Activated CD8-positive, alpha-beta memory T cell treated with anti-CD3 and anti-CD28 coated beads for 1 hour (primary cell): ENCODE data around the gene TMEM176A.
"Not testable (repeated sequence)": the region's sequence is repeated elsewhere in the genome, so short reads cannot be mapped to it uniquely, and the experiment has no call there.

ENCODE experiments used
- DNase-seq, 2 donors: peaks; one replicate each; pipeline ENCODE4 v3.0.0-alpha.2; 2020; ENCODE audit warnings: low read depth in 1 of 2; ENCODE audit errors: extremely low read depth in 1 of 2

Gene TMEM176A

DNA sequence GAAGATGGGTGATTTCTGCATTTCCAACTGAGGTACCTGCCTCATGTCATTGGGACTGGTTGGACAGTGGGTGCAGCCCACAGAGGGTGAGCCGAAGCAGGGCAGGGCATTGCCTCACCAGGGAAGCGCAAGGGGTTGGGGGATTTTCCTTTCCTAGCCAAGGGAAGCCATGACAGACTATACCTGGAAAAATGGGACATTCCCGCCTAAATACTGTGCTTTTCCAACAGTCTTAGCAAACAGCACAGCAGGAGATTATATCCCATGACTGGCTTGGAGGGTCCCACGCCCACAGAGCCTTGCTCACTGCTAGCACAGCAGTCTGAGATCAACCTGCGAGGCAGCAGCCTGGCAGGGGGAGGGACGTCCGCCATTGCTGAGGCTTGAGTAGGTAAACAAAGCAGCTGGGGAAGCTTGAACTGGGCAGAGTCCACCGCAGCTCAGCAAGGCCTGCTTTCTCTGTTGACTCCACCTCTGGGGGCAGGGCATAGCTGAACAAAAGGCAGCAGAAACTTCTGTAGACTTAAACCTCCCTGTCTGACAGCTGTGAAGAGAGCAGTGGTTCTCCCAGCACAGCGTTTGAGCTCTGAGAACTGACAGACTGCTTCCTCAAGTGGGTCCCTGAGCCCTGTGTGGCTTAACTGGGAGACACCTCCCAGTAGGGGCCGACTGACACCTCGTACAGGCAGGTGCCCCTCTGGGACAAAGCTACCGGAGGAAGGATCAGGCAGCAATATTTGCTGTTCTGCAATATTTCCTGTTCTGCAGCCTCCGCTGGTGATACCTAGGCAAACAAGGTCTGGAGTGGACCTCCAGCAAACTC, 7.3 kb downstream of the TMEM176A start:
- not testable (repeated sequence) for DNase-seq

DNA sequence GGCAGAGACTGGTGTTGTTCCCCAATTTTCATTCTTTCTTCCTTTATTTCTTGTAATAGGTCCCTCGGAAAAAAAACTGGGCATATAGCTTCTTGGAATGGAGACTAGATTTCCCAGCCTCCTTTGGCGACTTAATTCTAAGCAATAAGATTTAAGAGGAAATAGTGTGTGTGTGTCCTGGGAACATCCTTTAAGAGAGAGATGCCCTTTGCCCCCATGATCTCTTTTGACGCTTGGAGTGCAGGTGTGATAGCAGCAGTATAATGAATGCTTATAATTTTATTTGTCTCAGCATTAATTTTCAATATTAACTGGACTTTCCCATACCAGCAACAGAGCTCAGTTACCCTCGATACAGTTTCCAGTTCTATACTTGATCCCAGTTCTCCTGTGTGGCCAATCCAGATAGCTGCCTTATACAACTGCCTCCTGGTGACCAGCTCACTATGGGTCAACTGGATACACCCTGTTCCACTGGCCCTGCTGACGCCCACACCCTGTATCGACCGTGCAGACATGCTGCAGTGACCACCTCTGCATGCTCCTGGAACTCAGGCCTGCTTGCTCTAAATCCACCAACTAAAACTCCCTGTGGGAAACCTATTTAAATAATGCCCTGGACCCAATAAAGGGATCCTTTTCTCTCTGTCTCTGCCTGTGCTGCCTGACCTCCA, 13.9 kb downstream of the TMEM176A start:
- no peak for DNase-seq

DNA sequence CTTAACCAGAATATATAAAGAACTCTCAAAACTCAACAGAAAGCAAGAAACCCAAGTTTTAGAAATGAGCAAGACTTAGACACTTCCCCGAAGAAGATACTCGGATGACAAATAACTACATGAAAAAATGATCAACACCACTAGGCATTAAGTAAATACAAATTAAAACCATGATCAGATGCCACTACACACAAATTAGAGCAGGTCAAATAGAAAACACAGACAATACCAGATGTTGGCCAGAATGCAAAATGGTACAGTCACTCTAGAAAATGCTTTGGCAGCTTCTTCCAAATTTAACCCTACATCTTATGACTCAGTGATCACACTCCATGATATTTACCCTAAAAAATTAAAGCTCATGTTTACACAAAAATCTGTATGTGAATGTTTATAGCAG, 18.4 kb downstream of the TMEM176A start:
- DNase-seq = no peak

DNA sequence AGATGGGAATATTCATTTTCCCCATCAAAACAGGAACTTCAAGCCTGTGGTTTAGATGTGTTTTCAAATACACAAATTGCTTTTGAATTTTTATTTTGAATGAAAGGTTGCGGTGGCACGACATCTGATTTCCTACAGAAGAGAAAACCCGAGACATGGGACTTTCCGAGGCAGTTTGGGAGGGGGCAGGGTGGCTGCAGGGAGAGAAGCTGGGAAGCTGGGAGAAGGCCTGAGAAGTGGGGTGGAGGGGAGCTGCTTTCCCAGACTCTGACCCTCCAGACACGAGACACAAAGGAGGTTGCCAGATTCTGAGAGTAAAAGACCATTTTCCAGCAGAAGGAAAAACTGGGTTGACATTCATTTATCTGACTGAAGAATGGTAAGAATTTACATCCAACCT, 19.6 kb downstream of the TMEM176A start:
- DNase-seq = no peak

DNA sequence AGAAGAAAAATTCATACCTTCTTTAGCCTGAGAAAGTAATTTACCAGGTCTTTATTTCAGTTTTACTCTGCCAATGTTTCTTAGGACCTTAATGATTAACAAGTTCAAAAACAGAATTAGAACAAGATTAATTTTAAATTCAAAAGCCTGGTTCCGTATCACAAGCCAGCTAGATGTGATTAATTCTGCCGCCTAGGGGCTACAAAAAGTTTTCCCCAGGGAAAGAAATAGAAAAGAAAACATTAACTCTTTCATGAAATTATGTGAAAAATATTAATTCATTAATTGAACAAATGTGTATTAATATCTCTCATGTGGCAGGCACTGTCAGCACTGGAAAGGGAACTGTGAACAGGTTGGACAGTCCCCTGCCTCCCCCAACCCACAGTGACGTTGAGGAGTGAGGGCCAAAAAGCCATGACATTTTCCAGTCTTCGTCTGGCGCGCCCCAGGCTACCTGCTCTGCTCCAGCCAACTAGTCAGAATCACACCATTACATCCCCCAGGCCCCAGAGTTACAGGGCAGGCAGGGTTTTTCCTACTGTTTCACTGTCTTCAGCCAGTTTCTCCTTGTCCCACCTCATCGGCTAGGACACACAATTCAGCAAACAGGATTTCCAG, 20.1 kb downstream of the TMEM176A start:
- no peak for DNase-seq

DNA sequence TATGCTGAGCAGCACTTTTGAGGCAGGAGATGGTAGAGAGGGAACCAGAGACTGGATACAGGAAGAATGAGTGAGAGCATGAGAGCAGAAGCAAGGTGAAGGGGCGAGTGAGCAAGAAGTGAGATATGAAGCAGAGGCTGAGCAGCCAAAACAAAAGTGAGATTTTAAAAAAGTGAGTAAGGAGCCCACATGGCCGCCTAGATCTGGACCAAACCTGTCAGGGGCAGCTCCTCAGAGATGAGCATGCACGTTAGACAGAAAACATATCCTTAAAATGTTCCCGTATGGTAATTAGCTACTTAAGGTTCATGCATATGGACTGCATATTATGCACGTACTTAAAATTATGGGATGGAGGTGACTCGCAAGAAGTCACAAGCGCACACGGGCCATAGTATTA, 22.5 kb downstream of the TMEM176A start:
- DNase-seq = no peak

DNA sequence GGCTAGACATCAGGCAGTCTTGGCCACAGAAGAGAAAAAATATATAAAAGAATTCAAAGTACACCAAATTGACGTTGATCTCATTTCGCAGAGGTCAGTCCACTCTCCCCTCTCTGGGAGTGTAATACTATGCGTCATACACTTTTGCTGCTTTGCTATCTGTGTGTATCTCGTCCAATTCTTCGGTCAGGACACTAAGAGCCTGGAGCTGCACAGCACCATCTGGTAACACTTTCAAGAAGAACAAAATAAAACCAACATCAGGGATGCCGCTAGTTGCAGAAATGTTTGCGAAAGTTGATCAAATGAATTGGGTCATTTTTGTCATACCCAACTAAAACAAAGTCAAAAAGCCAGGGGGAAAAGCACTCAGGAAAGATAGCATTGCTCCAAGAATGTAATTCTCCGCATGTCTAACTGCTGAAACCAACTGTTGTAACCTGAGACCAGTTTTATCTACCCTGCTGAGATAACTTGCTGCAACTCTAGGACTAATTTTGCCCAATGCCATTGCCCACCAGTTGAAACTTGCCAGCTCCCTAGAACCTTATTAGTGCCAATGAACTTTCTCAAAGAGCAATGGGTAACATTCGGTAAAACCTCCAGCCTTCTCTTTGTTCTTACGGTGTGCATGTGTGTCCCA, 23.0 kb downstream of the TMEM176A start:
- DNase-seq = no peak

DNA sequence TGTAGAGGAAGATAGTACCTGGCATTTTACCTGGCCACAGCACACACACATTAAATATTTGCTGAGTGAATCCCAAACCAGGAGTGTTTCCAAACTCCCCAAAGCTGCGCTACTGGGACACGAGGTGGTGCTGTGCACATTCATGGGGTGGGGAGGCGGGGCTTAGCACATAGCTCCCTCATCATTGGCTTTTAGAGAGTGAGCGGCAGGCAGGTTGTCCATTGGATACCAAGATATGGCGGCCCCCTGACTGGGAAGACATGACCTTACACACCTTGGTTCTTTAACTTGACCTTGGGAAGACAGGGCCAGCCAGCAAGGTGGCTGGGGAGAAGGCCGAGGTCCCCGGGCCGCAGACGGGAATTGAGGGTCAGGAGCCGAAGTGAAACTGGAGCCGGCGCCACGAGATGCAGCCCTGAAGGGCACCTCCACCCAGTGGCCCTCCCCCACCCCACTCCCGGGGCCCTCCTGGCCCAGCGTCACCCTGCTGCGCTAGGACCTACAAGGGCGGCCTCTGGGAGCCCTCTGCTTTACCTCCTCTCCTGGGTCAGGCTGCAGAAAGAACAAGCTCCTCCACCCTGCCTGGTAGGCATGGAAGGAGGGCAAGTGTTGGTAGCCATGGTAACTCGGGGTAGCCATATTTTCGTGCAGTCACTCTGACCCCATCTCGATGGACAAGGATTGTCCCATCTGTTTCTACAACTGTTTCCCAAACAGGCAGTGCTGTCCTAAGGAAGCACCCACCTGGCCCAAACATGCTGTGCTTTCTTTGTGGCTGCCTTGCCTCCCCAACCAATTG, 24.0 kb downstream of the TMEM176A start:
- DNase-seq = no peak

DNA sequence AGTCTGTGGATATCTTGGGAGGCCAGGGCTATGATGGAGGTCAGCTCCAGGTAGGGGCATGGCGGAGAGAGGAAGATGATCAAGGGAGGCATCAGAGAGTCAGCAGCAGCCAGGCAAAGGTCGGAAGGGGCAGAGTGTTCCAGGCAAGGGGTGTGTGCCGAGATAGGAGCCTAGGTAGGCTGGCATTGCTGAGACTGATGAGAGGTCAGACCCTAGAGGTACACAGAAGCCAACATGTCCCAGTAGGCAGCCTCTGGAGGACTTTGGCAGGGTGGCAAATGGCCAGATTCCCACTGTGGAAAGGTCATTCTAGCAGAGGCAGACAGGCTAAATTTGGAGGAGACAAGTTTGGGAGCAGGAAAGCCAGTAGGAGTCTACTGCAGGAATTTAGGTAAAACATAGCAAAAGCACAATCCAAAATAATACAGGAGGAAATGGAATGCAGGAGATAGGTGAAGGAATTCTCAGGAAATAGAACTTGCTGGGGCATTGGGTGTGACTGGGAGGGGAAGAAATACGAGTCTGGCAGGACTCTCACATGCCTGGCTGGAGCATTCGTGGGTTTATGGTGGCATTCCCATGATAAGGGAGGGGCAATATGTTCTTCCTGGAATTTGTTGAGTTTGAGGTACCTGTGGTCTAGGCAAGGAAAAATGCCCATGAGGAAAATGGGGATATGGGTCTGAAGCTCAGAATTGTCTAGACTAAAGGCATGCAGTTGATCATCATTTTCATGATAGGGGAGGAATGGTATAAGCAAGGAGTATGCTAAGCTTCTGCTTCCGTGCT, 25.7 kb downstream of the TMEM176A start:
- DNase-seq = no peak

DNA sequence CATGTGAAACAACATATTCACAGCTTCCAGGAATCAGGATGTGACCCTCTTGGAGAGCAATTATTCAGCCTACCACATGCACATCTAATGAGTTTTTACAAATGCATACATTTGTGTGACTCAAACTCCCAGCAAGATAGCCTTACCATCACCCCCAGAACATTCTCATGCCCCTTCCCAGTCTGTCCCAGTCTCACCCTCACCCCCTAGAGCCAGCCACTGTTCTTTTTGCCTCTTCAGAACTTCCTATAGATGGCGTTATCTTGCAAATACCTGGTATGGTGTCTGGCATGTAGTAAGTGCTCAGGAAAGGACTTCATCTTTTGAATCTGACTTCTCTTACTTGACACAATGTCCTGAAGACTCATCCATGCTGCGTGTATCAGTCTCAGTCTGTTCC, 27.8 kb downstream of the TMEM176A start:
- DNase-seq = no peak

DNA sequence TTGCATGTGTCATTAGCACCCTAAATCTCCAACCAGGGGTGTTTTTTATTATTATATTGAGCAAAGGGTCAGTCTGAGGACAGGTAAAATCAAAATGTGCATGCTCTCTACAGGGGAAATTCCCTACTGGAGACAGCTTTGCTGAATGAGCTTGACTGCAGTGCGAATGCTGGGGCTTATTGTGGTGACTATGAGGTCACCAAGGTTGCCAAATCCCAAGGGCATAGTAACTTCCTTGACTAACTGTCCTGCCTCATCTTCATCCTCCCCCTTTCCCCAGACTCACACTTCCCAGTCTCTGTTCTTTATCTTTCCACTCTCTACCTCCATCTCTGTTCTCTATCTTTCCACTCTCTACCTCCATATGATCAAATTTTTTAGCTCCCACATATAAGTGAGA, 28.9 kb downstream of the TMEM176A start:
- DNase-seq = no peak

DNA sequence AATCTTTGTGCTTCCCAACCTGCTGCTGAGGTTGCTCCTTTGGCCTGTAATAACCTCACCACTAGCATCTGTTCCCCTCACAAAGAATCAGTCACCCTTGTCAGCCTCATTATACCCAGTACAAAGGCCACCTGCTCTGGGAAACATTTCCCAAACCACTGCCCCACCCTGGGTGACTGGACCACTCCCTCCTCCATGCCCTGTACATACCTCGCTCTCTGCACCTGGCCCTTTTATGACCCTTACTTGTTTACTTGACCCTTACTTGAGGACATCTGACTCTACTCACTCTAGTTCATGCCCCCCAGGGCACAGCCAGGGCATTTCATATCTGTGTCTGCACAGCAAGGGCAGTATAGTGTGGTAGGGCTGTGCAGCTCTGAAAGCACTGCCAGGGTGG, 30.4 kb downstream of the TMEM176A start:
- DNase-seq = no peak

DNA sequence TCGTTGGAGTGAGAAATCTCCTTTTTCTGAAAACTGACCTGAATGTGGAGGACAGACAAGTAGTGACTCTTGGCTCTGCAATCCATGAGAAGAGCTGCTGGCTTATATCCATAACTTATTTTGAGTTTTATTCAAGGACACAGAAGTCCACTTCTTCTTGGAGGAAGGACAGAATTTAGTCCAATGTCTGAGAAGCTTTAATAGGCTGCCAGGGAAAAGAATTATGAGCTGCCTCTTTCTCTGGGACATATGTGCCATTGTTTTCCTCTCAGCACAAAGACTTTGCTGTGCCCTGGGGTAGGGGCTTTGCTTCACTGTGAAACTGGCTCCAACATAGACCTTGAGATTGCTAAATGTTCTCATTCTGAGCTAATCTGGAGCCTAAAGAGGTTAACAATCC, 31.3 kb downstream of the TMEM176A start:
- no peak for DNase-seq

DNA sequence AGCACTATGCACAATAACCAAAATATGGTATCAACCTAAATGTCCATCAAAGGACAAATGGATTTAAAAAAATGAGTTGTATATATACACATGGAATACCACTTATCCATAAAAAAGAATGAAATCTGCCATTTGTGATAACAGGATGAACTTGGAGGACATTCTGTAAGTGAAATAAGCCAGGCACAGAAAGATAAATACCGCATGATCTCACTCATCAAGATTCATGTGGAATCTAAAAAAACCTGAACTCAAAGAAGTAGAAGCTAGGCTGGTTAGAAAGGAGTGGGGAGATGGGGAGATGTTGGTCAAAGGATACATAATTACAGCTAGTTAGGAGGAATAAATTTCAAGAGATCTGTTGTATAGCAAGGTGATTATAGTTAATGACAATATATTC, 34.5 kb downstream of the TMEM176A start:
- DNase-seq = no peak

DNA sequence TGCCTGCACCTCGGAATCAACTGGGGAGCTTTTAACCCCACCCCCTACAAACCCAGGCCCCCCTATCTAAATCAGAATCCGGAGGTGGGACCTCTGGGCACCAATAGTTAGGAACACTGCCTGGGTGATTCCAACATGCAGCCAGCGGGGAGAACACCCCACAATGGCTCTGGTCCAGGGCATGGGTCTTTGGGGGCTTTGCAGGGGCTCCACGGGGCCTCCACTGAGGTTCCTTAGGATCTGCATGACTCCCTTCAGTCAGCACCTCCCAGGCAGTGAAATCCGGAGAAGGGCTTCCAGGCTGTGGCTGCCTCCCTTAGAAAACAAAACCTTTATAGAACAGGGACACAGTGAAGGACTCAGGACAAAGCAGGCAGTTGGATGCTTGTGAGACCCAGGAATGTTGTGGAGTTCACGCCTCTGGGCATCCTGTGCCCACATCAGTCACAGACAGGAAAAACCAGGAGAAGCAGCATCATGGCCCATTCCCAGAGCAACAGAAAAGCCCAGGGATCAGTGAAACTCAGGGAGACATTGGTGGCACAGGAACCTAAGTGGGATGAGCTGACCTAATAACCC, 35.2 kb downstream of the TMEM176A start:
- DNase-seq = no peak

DNA sequence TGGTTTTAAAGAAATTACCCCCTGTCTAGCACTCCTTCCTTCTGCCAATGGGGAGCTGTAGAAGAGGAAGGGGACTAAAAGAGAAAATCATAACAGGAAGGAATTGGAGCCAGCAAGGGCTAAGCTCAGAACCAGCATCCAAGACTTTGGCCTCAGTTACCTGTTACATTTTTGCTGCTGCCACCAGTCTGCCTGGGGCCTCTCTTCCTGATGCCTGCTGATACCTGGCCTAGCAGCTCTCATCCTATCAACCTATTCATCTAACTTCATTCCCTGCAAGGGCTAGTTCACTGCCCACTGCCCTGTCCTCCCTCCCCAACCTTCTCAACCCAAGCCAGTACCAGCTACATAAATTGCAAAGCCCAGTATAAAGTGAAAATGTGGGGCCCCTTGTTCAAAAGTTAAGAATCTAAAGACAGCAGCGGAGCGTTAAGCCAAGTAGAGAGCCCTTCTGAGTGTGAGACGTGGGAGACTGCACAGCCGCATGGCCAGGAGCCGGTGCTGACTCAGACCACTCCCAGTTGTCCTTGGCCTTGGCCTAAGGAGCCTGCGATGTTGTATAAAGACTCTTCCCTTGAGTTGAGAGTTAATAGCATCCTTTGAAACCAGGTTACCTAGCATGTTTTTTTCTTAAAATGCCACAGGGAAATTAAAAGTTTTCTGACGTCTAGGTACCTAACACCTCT, 38.5 kb downstream of the TMEM176A start:
- no peak for DNase-seq

DNA sequence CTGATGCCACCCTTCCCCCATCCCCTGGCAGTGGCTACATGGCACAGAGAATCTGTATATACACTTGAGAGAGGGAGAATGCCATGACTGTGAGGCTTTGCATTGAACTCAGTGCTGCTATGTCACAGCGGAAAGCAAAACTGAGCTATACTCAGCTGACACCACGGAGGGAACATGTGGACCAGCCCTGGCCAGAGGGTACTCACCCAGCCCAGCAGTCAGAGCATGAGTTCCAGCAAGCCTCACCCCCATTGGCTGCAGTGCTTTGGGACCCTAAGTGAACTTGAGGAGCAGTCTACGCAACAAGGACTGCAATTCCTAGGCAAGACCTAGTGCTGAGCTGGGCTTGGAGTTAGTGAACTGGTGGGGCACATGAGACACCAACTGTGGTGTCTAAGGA, 41.4 kb downstream of the TMEM176A start:
- no peak for DNase-seq

DNA sequence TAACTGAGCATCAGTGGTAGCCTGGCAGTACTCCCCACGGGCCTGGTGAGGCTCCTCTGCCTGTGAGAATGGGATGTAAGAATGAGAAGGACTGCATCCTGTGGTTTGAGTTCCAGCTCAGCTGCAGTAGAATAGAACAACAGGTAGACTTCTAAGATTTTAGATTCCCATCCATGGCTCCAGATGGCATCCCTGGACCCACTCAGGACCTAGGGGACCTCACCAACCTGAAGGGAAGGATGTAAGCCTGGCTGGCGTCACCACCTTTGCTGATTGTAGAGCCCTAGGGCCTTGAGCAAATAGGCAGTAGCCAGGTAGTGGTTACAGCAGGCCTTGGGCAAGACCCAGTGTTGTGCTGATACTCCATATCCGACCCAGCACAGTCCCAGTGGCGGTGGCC, 42.1 kb downstream of the TMEM176A start:
- no peak for DNase-seq

DNA sequence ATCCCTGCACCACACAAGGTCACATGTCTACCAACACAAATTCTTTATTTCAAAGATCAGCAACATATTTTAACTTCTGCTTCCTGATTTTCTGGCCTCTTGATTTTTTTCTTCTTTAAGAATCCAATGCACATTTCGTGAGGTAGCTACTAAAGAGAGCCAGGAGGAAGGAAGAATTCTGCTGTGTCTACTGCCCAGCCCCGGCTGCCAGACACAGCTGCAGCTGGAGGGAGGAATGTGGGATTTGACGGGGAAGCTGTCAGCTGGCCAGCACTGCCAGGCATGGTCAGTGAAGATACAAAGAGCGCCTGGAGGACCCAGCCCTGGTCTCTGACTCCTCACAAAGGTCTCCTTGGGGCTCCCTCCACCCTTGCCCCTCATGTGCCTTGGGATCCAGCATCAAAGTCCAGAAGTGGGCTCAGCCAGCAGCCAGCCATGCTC, 44.9 kb downstream of the TMEM176A start:
- no peak for DNase-seq
